Heart left ventricle (tissue), 16 donors: ENCODE measurements around the gene RPGRIP1. TPM values are rescaled to one million over a fixed set of nuclear protein-coding genes. Genes with fewer than 3 reads are reported as not detected.
A peak's percentile ranks its signal among the peaks of the same experiment; 100 is the strongest.

Experiments
- ATAC-seq, 4 donors: fragments of 200-7000 bp; cut with Tn5 transposase; one replicate each; pipeline ENCODE4 v1.9.1; 2020 to 2022; ENCODE audit warnings: moderate library complexity in 4 of 4, mild to moderate bottlenecking in 3 of 4, moderate number of reproducible peaks in 1 of 4
- DNase-seq, 5 donors: peaks; one replicate each; pipeline ENCODE4 v3.0.0-alpha.2; 2020
- H3K27ac ChIP-seq, 12 donors: fragments of 200-600 bp; sonication (generic) in 4 of 12; one replicate each; pipeline versions ENCODE4 v1.5.0 to v1.8.0; 2016 to 2022; ENCODE audit warnings: mild to moderate bottlenecking in 2 of 12
- H3K27me3 ChIP-seq, 9 donors: fragments of 200-600 bp; sonication (generic) in 2 of 9; one replicate each; pipeline versions ENCODE4 v1.5.1 to v1.8.0; 2016 to 2022; ENCODE audit warnings: mild to moderate bottlenecking in 3 of 9
- H3K36me3 ChIP-seq, 9 donors: fragments of 200-600 bp; sonication (generic) in 2 of 9; one replicate each; pipeline versions ENCODE4 v1.5.0 to v1.8.0; 2018 to 2022; ENCODE audit warnings: mild to moderate bottlenecking in 2 of 9
- H3K4me1 ChIP-seq, 12 donors: fragments of 200-600 bp; sonication (generic) in 4 of 12; one replicate each; pipeline versions ENCODE4 v1.5.0 to v1.8.0; 2016 to 2022; ENCODE audit warnings: mild to moderate bottlenecking in 3 of 12
- H3K4me3 ChIP-seq, 12 donors: fragments of 200-600 bp; sonication (generic) in 4 of 12; one replicate each; pipeline versions ENCODE4 v1.5.0 to v1.8.0; 2017 to 2022; ENCODE audit warnings: mild to moderate bottlenecking in 9 of 12, moderate library complexity in 4 of 12
- H3K9me3 ChIP-seq, 12 donors: fragments of 200-600 bp; sonication (generic) in 4 of 12; one replicate each; pipeline versions ENCODE4 v1.5.0 to v1.8.0; 2016 to 2022; ENCODE audit warnings: mild to moderate bottlenecking in 1 of 12
- CTCF ChIP-seq, 12 donors: fragments of 200-600 bp; sonication (generic) in 4 of 12; IDR thresholded peaks; one replicate each; pipeline versions ENCODE4 v1.5.0 to v1.8.0; 2018 to 2022; ENCODE audit warnings: antibody characterized with exemption in 12 of 12, mild to moderate bottlenecking in 5 of 12
- POLR2A ChIP-seq, 2 donors: fragments of 450-650 bp; IDR thresholded peaks; one replicate each; pipeline ENCODE4 v1.6.1; 2017; ENCODE audit warnings: antibody characterized with exemption in 2 of 2, mild to moderate bottlenecking in 2 of 2, moderate library complexity in 2 of 2
- WGBS, 4 donors: extraction: QIAGEN DNeasy Blood & Tissue Kit in 2 of 4; methylation state at CpG; one replicate each; pipeline versions ENCODE4 v1.1.5 to v1.1.7; 2013 to 2018; 5-methylcytosine and 5-hydroxymethylcytosine counted together
- intact Hi-C, 10 donors: fragments of 100-400 bp; cut with DNase I; formaldehyde crosslinking; loops; one replicate each; pipeline versions ENCODE4 v1.11.1 to v1.14.2; 2022
- polyA plus RNA-seq, 2 donors: library from polyadenylated mRNA; stranded (reverse); fragments of 200-250 nt; gene quantifications; one replicate each; pipeline ENCODE4 v1.2.3, GENCODE V29; 2013
- total RNA-seq, 9 donors: library from RNA; depleted of rRNA in 2 of 9; stranded (reverse); fragments of >200 nt in 2 of 9; fragmentation: NEBNext Ultra II Directional in 3 of 9; extraction: Animal tissue kit (Norgen Biotek cat#: 25700) in 3 of 9; gene quantifications; one replicate each; pipeline versions ENCODE4 v1.1.0 to v1.2.4, GENCODE V29; 2016 to 2023
- donor health status: ischemic (EF 13 %, LVEDD 7.1; RV severe dilation, severe dysfunction).
- donor health status: healthy with polysubstance abuse.
- donor health status: DM: no; HTN: yes; CAD: no.
- donor health status: DM: no; HTN: no; CAD: no.
- donor health status: ischemic (EF 25% LVEDD 6.9; RV normal size, moderate dysfunction).
- donor health status: ischemic (EF 25% LVEDD 5.7; RV mildly dilated, moderate dysfunction).
- donor health status: healthy.
- donor health status: DM: yes; HTN: yes; CAD: no.
- donor health status: ischemic (EF 35%, LVEDD 5.7; RV mildly dilated, moderate dysfunction).
- donor health status: nonischemic (EF 11% LVEDD 7.7; RV severe dilation, severe dysfunction).
- donor health status: DM: yes; HTN: yes; CAD: no.
- donor health status: PGD.
- donor health status: ischemic (EF 29% LVEDD 5.4; RV normal size, mild dysfunction).
- donor health status: nonischemic (EF 23%, LVEDD 6.1; RV moderate dilation, normal function).

The RPGRIP1 gene
- total and polyA plus RNA-seq, 11 donors = 0.12 to 0.81 (median 0.33) TPM; not detected in 1

- peak in 11 of 12 donors; percentile 9 to 62 (median 42) for TF ChIP-seq CTCF (IDR thresholded peaks at IDR 0.05)
- TF ChIP-seq POLR2A (IDR thresholded peaks at IDR 0.05) = no peak
- peaks cover 0 to 96% (median 57%) of the 10 kb centered on the region in 9 donors for H3K36me3 ChIP-seq
- intact Hi-C loops = no loop called here
- peaks cover 0 to 4% (median 0%) of the 10 kb centered on the region in 12 donors for H3K9me3 ChIP-seq
- WGBS, 4 donors = 87 to 97% (median 88%) methylated on average over 1 of the region's 1 CpG
- no peak overlapping the region for H3K27ac ChIP-seq
- no peak for ATAC-seq
- no peak overlapping the region for H3K4me3 ChIP-seq
- H3K27me3 ChIP-seq = no peaks in the 10 kb centered on the region
- no peak for DNase-seq
- peaks cover 0 to 77% (median 38%) of the 10 kb centered on the region in 12 donors for H3K4me1 ChIP-seq
Observed at GRCh38 chr14:21241218-21241819, 38.6 kb upstream of the RPGRIP1 start.

- Histone ChIP-seq H3K4me3 (no peak overlapping the region), H3K27ac (no peak overlapping the region), H3K27me3 (no peaks in the 10 kb centered on the region), H3K36me3 (peaks cover 0 to 96% (median 41%) of the 10 kb centered on the region in 9 donors), H3K4me1 (peaks cover 0 to 85% (median 26%) of the 10 kb centered on the region in 12 donors), H3K9me3 (peaks cover 0 to 5% (median 0%) of the 10 kb centered on the region in 12 donors)
- ATAC-seq (peak in 1 of 4 donors; percentile 56), DNase-seq (no peak)
- TF ChIP-seq POLR2A (IDR thresholded peaks at IDR 0.05) (no peak), CTCF (IDR thresholded peaks at IDR 0.05) (no peak)
- WGBS, 4 donors = 88 to 93% (median 92%) methylated on average over 7 of the region's 7 CpGs
- intact Hi-C loops = no loop called here
Observed at GRCh38 chr14:21244544-21244943, 35.3 kb upstream of the RPGRIP1 start.

GRCh38 chr14:21245813-21246212 is 34.1 kb upstream of the RPGRIP1 start:
- ATAC-seq (no peak), DNase-seq (no peak)
- intact Hi-C loops = no loop called here
- H3K36me3 ChIP-seq = peaks cover 0 to 96% (median 53%) of the 10 kb centered on the region in 9 donors
- no peak for TF ChIP-seq POLR2A (IDR thresholded peaks at IDR 0.05)
- no peak for TF ChIP-seq CTCF (IDR thresholded peaks at IDR 0.05)
- peak overlapping the region in 1 of 12 donors; percentile 15 for H3K27ac ChIP-seq
- peaks cover 0 to 5% (median 0%) of the 10 kb centered on the region in 12 donors for H3K9me3 ChIP-seq
- H3K27me3 ChIP-seq = no peaks in the 10 kb centered on the region
- H3K4me3 ChIP-seq = no peak overlapping the region
- 93 to 97% (median 96%) methylated on average over 7 of the region's 7 CpGs for WGBS, 4 donors
- H3K4me1 ChIP-seq = peaks cover 0 to 82% (median 15%) of the 10 kb centered on the region in 12 donors

- TF ChIP-seq CTCF (IDR thresholded peaks at IDR 0.05) (no peak), POLR2A (IDR thresholded peaks at IDR 0.05) (no peak)
- Histone ChIP-seq H3K4me1 (peaks cover 0 to 71% (median 9%) of the 10 kb centered on the region in 12 donors), H3K27me3 (no peaks in the 10 kb centered on the region), H3K27ac (no peak overlapping the region), H3K36me3 (peaks cover 0 to 99% (median 68%) of the 10 kb centered on the region in 9 donors), H3K4me3 (no peak overlapping the region), H3K9me3 (peaks cover 0 to 5% (median 0%) of the 10 kb centered on the region in 12 donors)
- intact Hi-C loops = no loop called here
- WGBS, 4 donors = 83 to 97% (median 90%) methylated on average over 1 of the region's 1 CpG
- DNase-seq (no peak), ATAC-seq (no peak)
Observed at GRCh38 chr14:21248338-21248737, 31.5 kb upstream of the RPGRIP1 start.
